RPMI7951 (cell line): ENCODE data around the gene FGGY. TPM values are rescaled to one million over a fixed set of nuclear protein-coding genes. Genes with fewer than 3 reads are reported as not detected.
"Not testable (repeated sequence)": the region's sequence is repeated elsewhere in the genome, so short reads cannot be mapped to it uniquely, and the experiment has no call there.

Experiments used
- DNase-seq: peaks from one replicate; pipeline ENCODE4 v3.0.0-alpha.2; 2012; ENCODE audit warnings: low read depth
- total RNA-seq: library from RNA; depleted of rRNA; stranded (reverse); fragments of >200 nt; shearing (Covaris generic); gene quantifications from 2 replicates; pipeline ENCODE4 v1.2.3, GENCODE V29; 2014

FGGY gene
- total RNA-seq, 1 experiment from 2014 or later = 7.2 TPM

DNA sequence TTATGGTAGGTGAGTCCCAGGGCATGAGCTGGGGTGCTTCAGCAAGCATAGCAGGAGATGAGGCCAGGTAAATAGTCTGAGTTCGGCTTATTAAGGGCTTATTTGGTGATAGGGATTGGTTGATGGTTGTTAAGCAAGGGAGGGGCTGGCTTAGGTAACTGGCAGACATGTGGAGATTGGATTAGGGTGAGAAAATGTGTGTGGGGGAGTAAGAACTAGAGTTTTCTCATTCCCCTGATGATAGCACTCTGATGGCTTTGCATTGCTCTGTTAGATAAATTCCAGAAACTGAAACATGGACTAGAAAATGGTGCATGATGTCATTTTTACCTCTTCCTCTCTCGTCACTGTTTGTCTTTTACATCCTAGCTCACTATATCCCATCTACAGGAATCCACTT is 53.6 kb downstream of the FGGY start:
- no peak for DNase-seq

DNA sequence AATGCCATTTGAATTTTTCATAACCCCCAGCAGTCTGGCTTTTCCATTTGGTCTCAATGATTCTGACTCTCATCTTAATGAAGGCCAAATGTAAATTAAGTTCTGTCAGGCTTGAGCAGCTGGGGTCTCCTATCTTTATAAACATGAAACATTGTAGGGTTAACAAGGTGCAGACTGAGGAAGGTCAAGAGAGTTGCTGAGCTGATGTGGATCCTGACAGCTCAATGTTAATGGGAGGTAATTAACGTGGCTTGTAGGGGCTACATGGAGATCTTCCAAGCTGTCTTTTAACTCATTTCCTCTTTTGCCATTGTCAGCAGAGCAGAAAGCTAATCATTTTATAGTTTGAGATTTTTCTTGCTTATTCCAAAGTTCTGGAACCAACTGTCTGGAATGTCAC is 55.2 kb downstream of the FGGY start:
- DNase-seq = no peak

DNA sequence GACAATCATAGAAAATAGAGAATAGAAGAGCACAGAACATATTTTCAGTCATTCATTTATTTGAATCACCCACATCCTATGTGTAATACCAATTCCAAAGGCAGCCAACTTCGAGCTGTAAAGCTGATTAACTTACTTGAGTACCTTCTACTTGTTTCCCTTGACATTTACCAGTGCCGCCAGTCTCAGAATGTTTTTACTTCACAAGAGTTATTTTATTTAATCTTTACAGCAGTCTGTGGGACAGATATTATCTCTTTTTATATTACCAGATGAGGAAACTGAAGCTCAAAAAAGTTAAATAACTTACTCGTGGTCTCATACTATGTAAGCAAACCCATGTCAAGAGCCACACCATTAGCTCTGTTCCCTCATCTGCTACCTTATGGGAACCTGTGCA is 56.6 kb downstream of the FGGY start:
- DNase-seq = no peak

DNA sequence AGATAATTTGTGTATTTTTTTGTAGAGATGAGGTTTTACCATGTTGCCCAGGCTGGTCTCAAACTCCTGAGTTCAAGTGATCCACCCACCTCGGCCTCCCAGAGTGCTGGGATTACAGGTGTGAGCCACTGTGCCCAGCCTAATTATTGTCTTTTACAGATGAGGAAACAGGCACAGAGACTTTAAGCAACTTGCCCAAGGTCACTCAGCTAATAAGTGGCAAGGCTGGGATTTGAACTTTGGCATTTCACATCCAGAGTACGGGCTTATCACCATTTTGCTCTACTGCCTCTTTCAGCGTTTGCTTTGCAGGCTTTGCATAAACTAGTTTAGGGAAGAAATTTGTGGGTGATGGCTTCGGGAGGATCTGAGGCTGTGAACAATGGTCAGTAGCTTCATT is 57.3 kb downstream of the FGGY start:
- DNase-seq = not testable (repeated sequence)

DNA sequence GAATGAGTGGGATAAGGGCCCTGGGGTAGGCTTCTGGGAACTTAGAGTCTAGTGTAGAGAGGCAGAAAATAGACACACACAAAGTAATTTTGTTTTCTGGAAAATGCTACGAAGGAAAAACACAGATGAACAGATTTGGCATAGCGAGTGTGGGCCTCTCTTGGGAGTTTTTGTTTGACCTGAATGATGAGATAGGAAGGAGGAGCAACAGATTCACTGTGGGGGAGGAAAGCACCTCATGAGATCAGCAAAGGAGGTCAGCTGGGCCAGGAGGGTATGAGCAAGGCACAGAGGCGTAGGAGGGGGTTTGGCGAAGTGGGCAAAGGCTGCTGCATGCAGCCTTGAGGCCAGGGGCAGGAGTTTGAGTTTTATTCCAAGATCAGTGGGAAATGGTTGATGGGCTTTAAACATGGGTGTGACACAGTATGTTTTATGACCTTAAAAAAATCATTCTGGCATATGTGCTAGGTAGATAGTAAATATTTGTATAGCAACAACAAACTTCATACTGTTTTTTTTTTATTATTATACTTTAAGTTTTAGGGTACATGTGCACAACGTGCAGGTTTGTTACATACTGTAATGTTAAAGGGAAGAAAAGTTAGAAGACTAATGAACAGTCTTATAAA is 57.9 kb downstream of the FGGY start:
- DNase-seq = no peak

DNA sequence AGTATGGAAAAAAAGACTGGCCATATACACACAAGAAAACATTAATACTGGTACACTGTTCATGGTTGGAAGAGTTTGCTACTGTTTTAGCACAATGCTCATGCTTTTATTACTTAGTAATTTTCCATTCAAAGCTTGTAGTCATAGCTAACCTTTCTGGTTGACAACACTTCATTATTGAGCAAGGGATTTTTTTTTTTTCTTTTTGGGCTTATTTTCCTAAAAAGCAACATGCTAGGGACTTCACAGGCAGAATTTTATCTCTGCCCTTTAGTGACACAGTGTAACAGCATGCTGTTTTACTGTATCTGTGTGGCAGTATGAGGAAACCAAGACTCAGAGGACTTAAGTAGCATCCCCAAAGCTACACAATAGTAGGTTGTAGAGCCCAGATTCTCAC is 58.5 kb downstream of the FGGY start:
- DNase-seq = no peak

DNA sequence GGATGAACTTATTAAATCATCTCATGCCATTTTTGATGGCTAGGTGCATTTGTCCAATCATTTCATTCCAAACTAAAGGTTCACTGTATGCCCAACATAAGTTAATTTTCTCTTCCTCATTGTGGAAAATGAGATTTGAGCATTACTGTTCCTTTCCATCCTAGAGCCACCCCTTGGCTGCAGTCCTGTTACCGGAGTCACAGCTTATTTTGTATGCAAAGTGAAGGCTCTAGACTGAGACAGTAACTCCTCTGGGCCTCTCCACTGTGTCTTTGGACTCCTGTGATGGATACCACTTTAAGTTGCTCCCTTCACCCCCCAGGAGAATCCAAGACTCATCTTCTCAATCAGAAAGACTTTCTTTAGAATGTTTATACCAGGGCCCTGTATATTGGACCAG is 59.7 kb downstream of the FGGY start:
- DNase-seq = no peak

DNA sequence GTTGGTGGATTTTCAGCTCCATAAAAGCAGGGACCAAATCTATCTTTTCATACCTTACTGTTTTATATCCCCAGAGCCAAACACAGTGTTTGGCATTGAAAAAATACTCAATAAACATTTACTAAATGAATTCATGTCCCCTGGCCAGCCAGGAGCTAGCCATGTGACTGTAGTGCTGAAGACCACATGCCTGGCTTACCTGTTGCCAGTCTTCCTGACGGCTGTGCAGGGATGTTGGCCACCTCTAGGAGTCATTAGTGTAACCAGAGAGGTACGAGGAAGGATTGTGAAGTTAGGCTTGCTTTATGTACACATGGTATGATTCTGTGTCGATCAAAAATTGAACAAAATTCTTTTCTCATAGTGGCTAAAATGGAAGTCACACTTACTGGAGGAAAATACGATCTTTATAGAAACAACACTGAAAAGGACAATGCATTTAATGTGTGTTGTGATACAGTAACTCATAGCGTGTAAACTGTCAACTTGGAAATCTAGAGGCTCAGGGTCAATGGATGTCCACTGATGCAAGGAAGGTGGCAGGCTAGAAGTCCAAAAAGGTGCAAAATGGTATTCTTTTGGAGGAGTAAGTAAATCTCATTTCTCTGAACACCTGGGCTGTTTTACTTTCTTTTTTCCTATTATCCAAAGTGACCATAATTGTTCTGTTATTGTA is 60.9 kb downstream of the FGGY start:
- DNase-seq = no peak

DNA sequence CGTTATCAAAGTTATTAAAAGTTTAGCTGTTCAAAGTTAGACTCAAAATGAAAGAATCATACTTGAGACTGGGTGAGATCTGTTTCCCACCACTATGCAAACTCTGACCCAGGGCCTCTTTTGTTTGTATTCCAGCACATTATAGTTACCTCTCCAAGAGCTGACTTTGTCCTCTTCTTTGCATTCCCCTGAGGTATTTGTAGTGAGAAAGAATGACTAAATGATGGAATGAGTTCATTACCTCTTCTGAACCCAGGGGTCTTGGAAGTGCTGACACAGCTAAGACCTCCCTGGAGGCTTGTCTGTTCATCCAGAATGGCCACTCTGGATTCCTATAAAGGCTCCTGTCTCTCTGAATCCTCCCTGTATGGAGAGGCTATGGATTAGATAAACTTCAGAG is 62.4 kb downstream of the FGGY start:
- no peak for DNase-seq

DNA sequence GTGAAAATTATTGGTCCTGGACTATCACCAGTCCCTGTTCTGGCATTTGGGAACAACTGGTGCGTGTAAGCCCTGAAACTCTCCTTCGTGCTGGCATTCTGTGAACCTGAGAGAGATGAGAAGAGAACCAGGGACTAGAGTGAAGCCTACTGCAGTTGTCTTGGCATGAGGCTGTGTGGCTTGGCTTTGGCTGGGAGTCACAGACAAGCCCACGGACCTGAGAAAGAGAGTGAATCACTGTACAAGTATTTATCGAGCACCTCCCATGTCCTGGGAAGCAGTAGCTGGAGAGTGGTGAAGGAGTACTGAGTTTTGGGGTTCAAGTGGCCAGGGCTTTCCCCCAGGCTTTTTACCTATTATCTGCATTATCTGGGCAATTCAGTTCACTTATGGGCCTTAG is 63.3 kb downstream of the FGGY start:
- peak; percentile 85 for DNase-seq

DNA sequence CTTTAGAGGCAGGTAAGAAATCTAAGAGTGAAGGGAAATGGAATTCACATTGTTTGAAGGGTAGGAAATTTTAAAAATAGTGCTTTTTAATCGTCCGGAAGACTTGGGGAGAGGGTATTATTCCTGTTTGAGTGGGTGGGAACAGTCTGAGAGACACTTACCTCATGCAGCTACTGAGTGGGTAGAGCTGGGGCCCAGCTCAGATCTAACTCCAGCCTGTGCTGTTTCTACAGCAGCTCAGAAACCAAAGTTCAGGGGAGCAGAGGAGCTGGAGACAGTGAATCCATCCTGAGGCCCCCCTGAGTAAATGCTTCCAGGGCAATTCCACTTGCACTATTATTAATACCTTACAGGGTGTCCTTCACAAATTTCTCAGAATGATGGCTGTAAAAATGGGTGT is 63.8 kb downstream of the FGGY start:
- no peak for DNase-seq

DNA sequence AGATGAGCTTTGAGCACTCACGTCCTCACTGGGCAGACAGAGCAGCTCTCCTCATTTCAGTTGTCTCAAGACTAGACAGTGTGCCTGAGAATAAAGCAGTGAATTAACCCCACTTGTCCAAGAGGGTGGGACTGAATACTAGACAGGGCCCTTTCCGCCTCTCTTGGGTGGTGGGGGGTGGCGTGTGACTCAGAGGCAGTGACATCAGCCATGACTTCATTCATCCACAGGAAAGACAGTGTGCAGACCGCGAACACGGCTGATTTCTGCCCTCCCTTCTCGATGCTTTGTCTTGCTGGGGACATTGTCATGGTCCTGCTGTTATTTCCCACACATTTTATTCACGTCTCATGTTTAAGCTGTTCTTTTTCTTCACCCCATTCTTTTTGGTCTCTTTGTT is 64.9 kb downstream of the FGGY start:
- no peak for DNase-seq

DNA sequence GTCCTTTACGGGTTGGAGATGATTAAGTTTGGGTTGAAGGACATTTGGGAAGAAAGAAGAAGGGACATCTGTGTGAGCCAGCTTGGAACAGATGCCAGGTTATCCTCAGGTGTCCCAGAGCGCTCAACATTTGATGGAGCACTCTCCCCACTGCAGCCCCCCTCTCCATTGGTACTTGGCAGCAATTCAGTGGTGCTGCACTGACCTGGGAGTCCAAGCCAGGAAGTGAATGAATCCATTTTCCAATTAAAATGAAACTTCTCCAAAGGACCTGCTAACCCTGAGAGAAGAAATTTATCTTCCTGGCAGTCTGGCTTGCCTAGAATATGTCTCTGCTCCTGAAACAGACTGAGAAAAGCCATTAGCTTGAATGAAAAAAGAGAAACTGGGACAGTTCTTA is 67.1 kb downstream of the FGGY start:
- no peak for DNase-seq

DNA sequence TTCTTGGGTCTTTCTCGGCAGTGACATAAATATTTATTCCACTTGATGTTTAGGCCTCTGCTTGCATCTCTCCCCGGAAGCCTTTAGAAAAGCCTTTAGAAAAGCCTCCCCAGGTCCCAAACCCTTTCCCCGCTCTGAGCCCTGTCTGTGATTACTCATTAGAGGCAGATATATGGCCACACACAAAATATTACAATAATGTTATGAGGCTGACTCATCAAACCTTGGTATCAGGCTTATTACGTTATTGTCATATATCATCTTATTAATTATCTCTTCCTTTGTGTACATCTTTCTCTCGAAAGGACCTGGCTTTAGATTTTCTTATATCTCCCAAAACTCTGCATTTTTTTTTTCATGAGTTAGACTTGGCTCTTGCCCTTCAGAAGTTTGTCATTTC is 69.5 kb downstream of the FGGY start:
- no peak for DNase-seq

DNA sequence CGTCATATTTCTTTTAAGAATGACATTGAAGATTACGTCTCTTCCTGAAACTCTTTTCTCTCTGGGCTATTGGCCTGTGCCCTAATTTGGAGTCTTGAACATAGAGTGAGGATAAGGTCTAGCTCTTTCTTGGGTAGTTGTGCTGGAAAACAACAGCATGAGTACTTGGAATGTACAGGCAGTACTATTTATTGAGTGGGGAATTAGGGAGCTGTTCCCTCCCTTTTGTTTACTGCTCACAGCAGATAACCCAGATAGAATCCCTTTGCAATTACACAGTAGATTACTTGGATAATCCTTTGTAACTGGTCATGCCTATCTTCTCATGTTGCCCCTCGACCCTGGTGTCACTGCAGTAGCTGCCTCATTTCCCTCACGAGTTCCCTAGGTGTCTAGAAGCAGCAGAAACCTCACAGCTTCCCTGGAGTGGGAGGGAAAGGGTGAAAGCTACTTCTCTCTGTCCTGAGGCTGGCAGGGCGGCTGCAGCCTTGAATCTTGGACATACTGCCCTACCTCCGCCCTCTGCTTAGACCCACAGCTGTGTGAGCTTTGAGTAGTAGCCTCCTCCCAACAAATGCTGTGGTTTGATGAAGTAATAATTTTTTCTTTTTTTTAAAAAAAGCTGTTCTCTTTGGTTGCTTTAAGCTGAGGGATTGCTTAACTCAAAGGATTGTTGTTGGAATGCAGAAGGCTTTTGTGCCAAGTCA is 70.6 kb downstream of the FGGY start:
- DNase-seq = peak; percentile 87

DNA sequence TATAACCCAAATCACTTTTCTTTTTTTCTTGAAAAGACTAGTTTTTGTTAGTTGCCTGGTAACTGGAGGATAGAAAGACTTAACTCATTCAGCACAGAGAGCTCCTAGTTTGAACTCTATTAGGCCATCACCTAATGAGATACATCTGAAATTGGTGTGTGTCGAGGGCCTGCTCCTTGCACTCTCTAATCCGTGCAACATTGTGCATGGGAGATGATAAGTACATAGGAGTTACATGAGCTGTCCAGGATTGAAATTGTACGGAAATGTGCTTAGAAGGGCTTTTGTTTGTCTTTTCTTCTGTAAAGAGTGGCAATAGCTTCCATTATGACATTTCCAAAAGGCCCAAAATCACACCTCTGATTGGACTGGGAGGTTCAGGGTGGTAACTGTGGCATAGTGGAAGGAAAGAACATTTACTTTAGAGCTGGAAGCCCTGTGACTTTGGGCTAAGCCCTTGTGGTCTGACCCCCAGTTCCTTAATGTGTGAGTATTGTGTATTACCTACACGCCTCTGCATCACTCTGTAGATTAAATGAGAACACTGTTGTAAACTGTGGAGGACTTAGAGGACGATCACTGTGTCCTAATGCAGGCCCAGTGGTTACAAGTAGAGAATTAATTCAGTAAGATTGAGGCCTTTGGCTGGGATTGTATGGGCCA is 71.2 kb downstream of the FGGY start:
- no peak for DNase-seq

DNA sequence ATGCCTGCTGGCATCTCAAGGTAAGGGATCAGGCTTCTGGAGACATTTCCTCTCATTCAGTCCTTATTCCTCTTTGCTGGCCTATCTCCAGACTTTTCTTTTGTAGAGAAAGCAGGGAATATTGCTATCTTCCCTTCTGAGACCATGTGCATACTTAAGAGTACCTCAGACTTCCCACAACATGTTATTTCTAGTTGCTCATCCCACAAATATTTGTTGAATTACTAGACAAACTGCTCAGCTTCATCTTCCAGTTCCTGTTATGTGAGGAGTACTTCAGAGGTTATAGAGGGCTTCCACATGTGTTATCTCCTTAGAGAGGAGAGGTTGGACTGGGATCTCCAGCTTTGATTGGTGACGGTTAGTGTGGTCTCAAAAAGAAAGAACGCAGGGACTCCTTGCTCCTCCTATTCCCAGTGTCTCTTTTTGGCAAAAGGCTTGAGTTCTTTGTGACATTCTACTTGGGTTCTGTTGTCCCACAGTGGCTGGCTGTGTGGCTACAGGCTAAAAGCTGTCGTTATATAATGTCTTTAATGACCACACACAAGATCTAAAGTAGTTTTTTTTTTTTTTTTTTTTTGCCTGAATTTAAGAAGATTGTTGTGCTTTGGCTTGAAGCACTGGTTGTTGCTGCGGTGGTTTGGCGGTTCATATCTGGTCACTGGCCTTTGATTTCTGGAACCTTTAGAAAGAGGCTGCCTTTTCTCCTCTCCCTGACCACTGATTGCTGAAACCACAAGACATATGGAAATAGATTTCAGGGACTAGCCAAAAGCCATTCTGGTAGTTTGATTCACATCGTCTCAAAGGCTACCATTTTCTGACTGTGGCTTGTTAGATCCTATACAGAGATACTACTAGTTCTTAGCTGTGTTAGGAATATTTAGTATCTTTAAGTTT is 78.7 kb downstream of the FGGY start:
- DNase-seq = peak; percentile 100

DNA sequence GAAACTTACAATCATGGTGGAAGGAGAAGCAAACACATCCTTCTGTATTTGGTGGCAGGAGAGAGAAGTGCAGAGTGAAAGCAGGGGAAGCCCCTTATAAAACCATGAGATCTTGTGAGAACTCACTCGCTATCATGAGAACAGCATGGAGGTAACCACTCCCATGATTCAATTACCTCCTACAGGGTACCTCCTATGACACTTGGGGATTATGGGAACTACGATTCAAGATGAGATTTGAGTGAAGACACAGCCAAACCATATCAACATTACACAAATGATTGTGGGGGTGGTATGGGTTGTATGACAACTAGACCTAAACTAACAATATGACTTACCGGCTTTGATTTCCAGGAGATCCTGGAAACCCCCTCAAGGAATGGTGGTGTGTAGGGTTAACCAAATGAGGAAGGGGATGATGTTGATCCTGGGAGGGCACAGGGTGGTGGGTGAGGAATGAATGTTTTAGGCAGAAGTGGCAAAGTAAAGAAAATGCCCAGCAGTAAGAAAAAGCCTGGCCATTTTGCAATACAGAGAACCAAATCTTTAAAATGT is 80.5 kb downstream of the FGGY start:
- no peak for DNase-seq

DNA sequence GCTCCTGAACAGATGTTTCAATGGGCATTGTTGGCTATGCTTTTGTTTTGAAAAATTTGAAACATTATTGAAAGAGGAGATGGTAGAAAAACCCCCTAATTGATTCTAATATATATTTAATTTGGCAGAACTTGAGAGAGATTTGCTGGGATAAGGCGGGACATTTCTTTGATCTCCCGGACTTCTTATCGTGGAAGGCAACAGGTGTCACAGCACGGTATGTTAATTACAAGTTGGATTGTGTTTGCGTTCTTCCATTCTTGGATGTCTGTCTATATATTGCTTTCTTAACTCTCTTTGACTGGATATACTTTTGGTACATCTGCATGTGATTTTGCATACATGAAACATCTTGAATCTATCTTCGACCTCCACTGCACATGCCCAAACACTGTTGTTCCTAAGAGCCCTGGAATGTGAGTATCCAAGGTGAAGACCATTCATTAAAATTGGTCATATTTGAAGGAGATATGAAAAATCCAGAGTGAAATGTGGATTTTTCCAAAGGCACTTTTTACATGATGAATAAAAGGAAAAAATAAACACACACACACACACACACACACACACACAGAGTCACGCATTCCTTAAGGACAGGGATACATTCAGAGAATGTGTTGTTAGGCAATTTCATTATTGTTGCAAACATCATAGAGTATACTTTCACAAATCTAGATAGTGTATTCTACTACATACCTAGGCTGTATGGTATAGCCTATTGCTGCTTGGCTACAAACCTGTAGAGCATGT is 81.9 kb downstream of the FGGY start:
- no peak for DNase-seq

DNA sequence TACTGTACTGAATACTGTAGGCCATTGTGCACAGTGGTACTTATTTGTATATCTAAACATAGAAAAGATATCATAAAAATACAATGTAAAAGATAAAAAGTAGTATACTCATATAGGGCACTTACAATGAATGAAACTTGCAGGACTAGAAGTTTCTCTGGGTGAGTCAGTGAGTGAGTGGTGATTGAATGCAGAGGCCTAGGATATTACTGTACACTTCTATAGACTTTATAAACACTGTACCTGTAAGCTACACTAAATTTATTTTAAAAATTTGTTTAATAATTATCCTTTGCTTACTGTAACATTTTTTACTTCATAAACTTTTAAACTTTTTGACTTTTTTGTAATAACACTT is 82.5 kb downstream of the FGGY start:
- no peak for DNase-seq

DNA sequence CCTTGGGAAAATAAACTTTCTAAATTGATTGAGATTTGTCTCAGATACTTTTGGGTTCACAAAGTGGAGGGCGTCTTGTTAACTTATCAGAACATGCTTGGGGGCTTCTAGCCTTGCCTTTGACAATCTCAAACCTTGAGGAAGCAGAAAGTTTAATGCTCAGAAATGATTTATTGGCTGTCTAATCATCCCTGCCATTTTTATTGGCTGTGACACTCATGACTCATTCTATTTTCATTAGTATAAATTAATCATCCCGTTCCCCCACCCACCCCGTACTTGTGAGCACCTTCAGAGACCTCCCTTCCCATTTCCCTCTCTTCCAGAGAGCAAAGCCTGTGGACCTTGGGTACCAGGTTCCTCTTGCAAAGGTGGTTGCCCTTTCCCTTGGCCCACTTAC is 87.1 kb downstream of the FGGY start:
- no peak for DNase-seq
